AG04449 (cell line): ENCODE measurements around the gene MTF1.
A peak's percentile ranks its signal among the peaks of the same experiment; 100 is the strongest.

Experiments
- CTCF ChIA-PET: fragments of 350-600 bp; formaldehyde crosslinking; extraction: SDS; loops from one replicate; lab custom pipeline; 2021; ENCODE audit warnings: antibody characterized with exemption; lab: Yijun Ruan, JAX
- POLR2A ChIA-PET: fragments of 400-600, 350-600 bp; formaldehyde crosslinking; extraction: SDS; loops from one replicate; lab custom pipeline; 2020; ENCODE audit warnings: antibody characterized with exemption, inconsistent platforms; lab: Yijun Ruan, JAX
- DNase-seq: peaks from one replicate; pipeline ENCODE4 v3.0.0-alpha.2; 2010; ENCODE audit warnings: low read depth, low spot score
- H3K4me3 ChIP-seq: 2 replicates; pipeline ENCODE4 v1.5.1; 2011; ENCODE audit warnings: low read depth, mild to moderate bottlenecking, control low read depth, low read length
- TF ChIP-seq, protein P1 (sequence below): IDR thresholded peaks from one replicate; pipeline ENCODE4 v1.5.1; 2011; ENCODE audit warnings: mild to moderate bottlenecking, moderate library complexity, low read length, control low read depth, inconsistent platforms; ENCODE audit not compliant: insufficient read depth; ENCODE audit errors: missing control alignments

MTF1 gene

DNA sequence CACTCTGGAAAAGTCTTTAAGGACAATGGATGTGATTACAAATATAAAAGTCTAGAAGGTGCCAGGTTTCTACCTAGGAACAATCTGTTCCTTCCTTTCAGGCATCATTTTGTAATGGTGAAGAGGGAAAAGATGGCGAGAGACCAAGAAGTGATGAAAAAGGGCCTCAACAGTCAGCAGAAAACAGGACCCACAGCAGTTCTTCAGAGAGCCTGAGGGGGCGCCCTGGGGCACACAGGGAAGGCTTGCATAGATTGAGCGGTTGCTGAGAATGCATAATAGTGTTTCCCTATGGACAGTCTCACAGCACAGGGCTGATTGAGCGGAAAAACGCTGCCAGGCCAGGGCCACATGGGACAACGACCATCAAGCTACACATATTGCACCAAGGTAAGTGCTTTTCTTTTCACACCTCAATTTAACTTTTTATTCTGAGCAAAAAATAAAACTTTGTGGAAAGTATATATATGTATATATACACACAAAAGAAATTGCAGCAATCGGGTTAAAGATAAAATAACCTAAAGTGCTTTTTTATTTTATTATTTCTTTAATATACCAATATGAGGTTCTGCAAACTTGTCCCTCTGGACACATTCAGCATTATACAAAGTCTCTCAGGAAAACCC is 48.3 kb downstream of the MTF1 start:
- H3K4me3 ChIP-seq, result no peak overlapping the region
- ChIA-PET CTCF (interaction anchor here (0.6 to 1.3 kb wide), 6 partner anchors 9 to 52 kb away, joined by 3 to 10 read pairs (median 4); no protein-coding TSS in a partner anchor), POLR2A (no interaction called here)
- TF ChIP-seq, protein P1, sequence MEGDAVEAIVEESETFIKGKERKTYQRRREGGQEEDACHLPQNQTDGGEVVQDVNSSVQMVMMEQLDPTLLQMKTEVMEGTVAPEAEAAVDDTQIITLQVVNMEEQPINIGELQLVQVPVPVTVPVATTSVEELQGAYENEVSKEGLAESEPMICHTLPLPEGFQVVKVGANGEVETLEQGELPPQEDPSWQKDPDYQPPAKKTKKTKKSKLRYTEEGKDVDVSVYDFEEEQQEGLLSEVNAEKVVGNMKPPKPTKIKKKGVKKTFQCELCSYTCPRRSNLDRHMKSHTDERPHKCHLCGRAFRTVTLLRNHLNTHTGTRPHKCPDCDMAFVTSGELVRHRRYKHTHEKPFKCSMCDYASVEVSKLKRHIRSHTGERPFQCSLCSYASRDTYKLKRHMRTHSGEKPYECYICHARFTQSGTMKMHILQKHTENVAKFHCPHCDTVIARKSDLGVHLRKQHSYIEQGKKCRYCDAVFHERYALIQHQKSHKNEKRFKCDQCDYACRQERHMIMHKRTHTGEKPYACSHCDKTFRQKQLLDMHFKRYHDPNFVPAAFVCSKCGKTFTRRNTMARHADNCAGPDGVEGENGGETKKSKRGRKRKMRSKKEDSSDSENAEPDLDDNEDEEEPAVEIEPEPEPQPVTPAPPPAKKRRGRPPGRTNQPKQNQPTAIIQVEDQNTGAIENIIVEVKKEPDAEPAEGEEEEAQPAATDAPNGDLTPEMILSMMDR, result peak; percentile 87
- DNase-seq, result no peak

DNA sequence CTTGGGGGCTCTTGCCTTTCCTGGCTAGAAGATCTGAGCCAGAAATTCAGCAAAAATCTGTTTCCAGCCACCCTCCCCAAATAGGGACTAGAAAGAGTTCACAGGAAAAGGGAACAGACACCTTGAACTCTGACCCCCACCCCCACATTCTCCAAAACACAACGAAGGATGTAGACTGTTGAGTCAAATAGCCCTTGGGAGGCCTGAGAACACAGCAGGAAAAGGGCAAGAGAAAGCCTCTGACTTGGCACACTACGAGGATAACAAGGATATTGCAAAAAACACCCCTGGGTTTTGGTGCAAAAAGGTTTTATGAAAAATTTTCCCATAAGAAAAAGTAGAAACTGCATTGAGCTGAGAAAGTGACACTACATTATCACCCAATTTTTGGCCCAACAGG is 49.5 kb downstream of the MTF1 start:
- ChIA-PET POLR2A (no interaction called here), CTCF (interaction anchor here (1.0 to 1.1 kb wide), 2 partner anchors 13 to 49 kb away, joined by 4 read pairs; partner anchors contain the start of gene MTF1)
- TF ChIP-seq, protein P1, result no peak
- no peak overlapping the region for H3K4me3 ChIP-seq
- no peak for DNase-seq

DNA sequence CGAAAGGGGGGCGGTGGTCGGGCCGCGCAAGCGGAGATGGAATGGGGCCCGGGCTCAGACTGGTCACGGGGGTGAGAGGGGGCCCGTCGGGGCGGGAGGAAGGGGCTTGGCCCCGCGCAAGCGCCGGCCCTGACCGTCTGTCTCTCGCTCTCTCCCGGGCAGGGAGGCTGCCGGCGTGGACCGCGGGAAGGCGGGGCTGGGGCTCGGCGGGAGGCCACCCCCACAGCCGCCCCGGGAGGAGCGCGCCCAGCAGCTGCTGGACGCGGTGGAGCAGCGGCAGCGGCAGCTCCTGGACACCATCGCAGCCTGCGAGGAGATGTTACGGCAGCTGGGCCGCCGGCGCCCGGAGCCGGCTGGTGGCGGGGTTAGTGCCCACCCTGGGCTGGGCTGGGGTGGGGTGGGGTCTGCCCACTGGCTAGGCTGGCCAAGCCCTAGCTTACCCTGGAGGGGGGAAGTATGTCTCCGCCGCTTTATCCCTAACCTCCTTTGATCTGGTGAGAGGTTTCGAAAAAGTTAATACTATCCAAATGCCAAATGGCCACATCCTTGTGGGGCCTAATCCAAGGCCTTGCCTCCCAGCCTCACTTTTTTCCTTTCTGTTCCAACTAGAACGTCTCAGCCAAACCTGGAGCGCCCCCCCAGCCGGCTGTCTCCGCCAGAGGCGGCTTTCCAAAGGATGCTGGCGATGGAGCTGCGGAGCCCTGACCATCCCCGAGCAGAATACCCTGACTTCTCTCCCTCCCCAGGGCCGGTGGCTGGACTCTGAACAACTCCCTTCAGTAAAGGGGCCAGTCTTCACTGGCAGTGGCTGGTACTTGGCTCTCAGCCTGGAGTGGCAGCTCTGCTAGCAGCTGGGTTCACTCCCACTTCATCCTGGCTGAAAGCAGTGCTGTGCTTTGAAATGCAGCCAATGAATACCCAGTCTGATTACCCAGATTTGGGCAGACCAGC is 50.7 kb downstream of the MTF1 start:
- TF ChIP-seq, protein P1, result no peak
- POLR2A ChIA-PET, result interaction anchor here (0.5 to 1.7 kb wide), 12 partner anchors 8 to 1768 kb away, joined by 3 to 13 read pairs (median 4); partner anchors contain the start of genes CDCA8, MTF1 and PABPC4
- DNase-seq, result no peak
- CTCF ChIA-PET, result interaction anchor here (1.1 to 1.4 kb wide), 3 partner anchors 9 to 51 kb away, joined by 3 to 7 read pairs (median 4); partner anchors contain the start of gene MTF1
- H3K4me3 ChIP-seq, result peak overlapping the region; percentile 84

DNA sequence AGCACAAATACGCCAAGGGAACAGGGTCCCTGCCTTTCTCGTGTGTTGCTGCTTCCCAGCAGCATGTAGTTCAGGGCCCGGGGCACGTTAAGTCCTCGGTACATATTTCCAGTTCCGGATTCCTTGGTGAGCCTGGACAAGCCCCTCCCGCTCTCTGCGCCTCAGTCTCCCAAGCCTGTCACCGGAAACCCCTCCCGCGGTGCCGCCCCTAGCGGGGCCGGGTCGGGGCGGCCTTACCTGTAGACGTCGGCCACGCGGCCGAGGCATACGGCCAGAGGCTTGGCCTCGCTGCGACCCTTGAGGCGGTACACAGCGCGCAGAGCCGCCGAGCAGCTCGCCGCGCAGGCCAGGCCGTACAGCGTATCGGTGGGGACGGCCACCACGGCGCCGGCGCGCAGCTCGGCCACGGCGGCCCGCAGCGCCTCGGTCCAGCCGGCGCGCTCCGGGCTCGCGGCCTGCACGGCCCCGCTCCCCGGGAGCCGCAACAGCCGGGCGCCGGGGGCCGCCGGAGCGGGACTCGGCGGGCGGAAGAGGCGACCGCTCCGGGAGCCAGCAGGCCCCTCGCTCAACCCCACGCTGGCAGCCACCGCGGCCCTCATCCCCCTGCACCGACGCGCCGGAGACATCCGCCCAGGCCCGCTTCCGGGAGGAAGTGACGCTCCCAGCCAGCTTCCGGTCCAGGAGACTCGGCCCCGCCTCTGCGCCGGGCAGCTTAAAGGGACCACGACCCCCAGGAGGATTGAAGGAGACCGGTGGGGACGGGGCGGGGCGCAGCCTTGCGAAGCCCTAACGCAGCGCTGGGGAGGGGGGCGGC is 51.6 kb downstream of the MTF1 start, which contains the start of the genes C1orf122 and YRDC:
Gene C1orf122, plus strand, starts transcription at position 236 of the 814 bp plus-strand sequence. CDS start 615 bp downstream, outside the sequence.
Gene YRDC, minus strand, starts transcription at position 654 of the 814 bp plus-strand sequence. Its CDS starts 28 bp downstream, at position 626.
- POLR2A ChIA-PET, result interaction anchor here (0.5 to 1.7 kb wide), 11 partner anchors 9 to 1769 kb away, joined by 3 to 13 read pairs (median 4); partner anchors contain the start of genes CDCA8, MTF1 and PABPC4
- TF ChIP-seq, protein P1, result no peak
- CTCF ChIA-PET, result interaction anchor here (0.6 to 3.0 kb wide), 4 partner anchors 12 to 232 kb away, joined by 3 to 17 read pairs (median 6); partner anchors contain the start of gene MTF1
- peak; percentile 53 for DNase-seq
- peak within 1 kb of the TSS; percentile 84 for H3K4me3 ChIP-seq

DNA sequence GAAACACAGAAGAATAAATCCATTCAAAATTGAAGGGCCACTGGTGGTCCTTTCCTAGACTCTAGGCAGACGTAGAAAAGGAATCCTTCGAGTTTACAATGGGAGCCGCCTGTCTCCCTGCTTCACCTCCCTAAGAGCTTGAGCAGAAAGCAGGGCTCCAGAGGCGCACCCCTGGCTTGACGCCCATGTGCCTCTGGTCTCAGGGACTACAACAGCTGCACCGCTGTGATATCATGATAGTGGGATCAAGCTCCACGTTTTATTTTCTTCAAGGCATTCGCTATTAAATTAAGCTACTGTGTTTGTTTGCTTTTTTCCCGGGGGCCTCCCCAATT is 52.2 kb downstream of the MTF1 start:
- DNase-seq, result no peak

More for the DNA sequence above, 52.2 kb downstream of the MTF1 start:
- POLR2A ChIA-PET, result interaction anchor here (0.9 to 1.7 kb wide), 5 partner anchors 9 to 1769 kb away, joined by 3 to 13 read pairs (median 3); partner anchors contain the start of genes CDCA8, MTF1 and PABPC4
- CTCF ChIA-PET, result interaction anchor here (3.0 kb wide), 1 partner anchor 54 kb away, joined by 17 read pairs; no protein-coding TSS in a partner anchor
- H3K4me3 ChIP-seq, result peak overlapping the region; percentile 84
- TF ChIP-seq, protein P1, result no peak
